Astrocyte (in vitro differentiated cells and primary cell): ENCODE data around the gene PDZK1IP1.

Experiments
- CTCF ChIP-seq: IDR thresholded peaks from 2 replicates; pipeline ENCODE4 v1.5.1; 2011; ENCODE audit warnings: low read depth, mild to moderate bottlenecking, inconsistent platforms, low read length, moderate library complexity; ENCODE audit not compliant: insufficient read depth
- EZH2 ChIP-seq: IDR thresholded peaks from 2 replicates; pipeline ENCODE4 v1.6.1; 2012; ENCODE audit warnings: mild to moderate bottlenecking, low read length, inconsistent platforms; ENCODE audit not compliant: insufficient read depth

- TF ChIP-seq EZH2 (peak; percentile 67), CTCF (no peak)
These were observed 36.4 kb upstream of the PDZK1IP1 start for GRCh38 chr1:47226121-47226838.
